C4-2B (cell line): ENCODE results near the gene SURF1.

Experiments
- ZFX ChIP-seq: fragments of 450-650 bp; IDR thresholded peaks from 2 replicates; pipeline ENCODE4 v1.6.1; 2017
- TF ChIP-seq, protein P1 (sequence below): fragments of 450-650 bp; conservative IDR thresholded peaks from 2 replicates; pipeline ENCODE4 v1.5.1; 2017; ENCODE audit warnings: mild to moderate bottlenecking

DNA sequence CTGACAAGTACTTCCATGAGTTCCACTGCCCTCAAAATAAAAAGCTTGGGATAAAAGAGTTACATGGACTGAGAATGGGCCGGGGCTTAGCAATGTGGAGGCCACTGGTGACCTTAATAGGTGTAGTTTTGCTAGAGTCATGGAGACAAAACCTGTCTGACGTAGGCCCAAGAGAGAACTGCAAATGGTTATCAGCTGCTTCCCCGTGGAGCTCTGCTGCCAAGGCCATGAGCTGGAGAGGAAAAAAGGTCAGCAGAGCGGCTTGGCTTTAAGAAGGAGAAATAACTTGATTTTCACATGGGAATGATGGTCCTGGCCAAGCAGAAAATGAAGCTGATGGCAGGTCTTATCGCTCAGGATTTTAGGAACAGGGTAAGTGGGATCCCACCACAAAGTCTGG, 16.6 kb downstream of the SURF1 start:
- TF ChIP-seq, protein P1, sequence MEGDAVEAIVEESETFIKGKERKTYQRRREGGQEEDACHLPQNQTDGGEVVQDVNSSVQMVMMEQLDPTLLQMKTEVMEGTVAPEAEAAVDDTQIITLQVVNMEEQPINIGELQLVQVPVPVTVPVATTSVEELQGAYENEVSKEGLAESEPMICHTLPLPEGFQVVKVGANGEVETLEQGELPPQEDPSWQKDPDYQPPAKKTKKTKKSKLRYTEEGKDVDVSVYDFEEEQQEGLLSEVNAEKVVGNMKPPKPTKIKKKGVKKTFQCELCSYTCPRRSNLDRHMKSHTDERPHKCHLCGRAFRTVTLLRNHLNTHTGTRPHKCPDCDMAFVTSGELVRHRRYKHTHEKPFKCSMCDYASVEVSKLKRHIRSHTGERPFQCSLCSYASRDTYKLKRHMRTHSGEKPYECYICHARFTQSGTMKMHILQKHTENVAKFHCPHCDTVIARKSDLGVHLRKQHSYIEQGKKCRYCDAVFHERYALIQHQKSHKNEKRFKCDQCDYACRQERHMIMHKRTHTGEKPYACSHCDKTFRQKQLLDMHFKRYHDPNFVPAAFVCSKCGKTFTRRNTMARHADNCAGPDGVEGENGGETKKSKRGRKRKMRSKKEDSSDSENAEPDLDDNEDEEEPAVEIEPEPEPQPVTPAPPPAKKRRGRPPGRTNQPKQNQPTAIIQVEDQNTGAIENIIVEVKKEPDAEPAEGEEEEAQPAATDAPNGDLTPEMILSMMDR, result no peak
- TF ChIP-seq ZFX, result no peak
